GM19043 (cell line): ENCODE measurements around the gene CEP152.
"Not testable (repeated sequence)": the region's sequence is repeated elsewhere in the genome, so short reads cannot be mapped to it uniquely, and the experiment has no call there.

ENCODE experiments used
- ATAC-seq: cut with Tn5 transposase; IDR thresholded peaks from one replicate; pipeline ENCODE4 v1.9.1; 2021; ENCODE audit warnings: low read depth; ENCODE audit not compliant: unreplicated experiment

CEP152 gene

GRCh38 chr15:48810414-48811324, at the start of gene CEP152:
CEP152 (minus strand) TSS chr15:48811069; CDS start chr15:48805649, 5,420 bp downstream.
- peak; percentile 95 for ATAC-seq

- ATAC-seq, result no peak
Measured at GRCh38 chr15:48859426-48859825, 48.6 kb upstream of the CEP152 start.

GRCh38 chr15:48858401-48858800, 47.5 kb upstream of the CEP152 start:
- ATAC-seq, result no peak

GRCh38 chr15:48856942-48857341, 46.1 kb upstream of the CEP152 start:
- ATAC-seq, result no peak

GRCh38 chr15:48855501-48856440, 44.9 kb upstream of the CEP152 start:
- ATAC-seq, result no peak

GRCh38 chr15:48854434-48854833, 43.6 kb upstream of the CEP152 start:
- not testable (repeated sequence) for ATAC-seq

- no peak for ATAC-seq
Measured at GRCh38 chr15:48851956-48852355, 41.1 kb upstream of the CEP152 start.

GRCh38 chr15:48850648-48851047, 39.8 kb upstream of the CEP152 start:
- ATAC-seq, result no peak

- ATAC-seq, result no peak
Measured at GRCh38 chr15:48845123-48845522, 34.3 kb upstream of the CEP152 start.

GRCh38 chr15:48842501-48842900, 31.6 kb upstream of the CEP152 start:
- no peak for ATAC-seq

GRCh38 chr15:48834756-48835155, 23.9 kb upstream of the CEP152 start:
- ATAC-seq, result no peak

- ATAC-seq, result no peak
Measured at GRCh38 chr15:48833526-48834239, 22.8 kb upstream of the CEP152 start.

GRCh38 chr15:48832648-48833047, 21.8 kb upstream of the CEP152 start:
- ATAC-seq, result no peak

GRCh38 chr15:48828906-48829305, 18.0 kb upstream of the CEP152 start:
- ATAC-seq, result no peak

GRCh38 chr15:48828471-48828870, 17.6 kb upstream of the CEP152 start:
- ATAC-seq, result no peak

GRCh38 chr15:48825075-48825474, 14.2 kb upstream of the CEP152 start:
- no peak for ATAC-seq

- no peak for ATAC-seq
Measured at GRCh38 chr15:48823706-48824105, 12.8 kb upstream of the CEP152 start.

GRCh38 chr15:48823237-48823636, 12.4 kb upstream of the CEP152 start:
- ATAC-seq, result no peak

GRCh38 chr15:48814286-48814685, 3.4 kb upstream of the CEP152 start:
- no peak for ATAC-seq

GRCh38 chr15:48811325-48811958, 573 bp upstream of the CEP152 start:
- no peak for ATAC-seq
